ENCODE measurements around the gene BMPER.

DNA sequence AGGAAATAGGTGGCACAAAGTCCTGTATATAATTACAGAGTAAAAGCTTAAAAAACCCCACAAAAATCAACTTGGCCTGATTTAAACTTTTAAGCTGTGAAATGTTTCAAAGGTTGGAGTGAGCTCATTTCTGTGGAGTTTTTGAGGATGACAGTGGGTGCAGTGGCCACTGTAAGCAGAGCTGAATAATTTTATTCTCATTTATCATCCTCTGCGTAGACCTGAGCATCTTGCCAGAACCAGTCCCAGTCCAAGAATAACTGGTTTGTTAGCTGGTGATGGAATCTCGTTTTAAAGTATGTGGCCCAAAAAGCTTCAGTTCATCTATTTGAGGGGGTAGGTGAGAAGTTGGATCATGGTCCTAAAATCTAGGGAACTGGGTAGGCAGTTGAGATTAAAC is 4.4 kb downstream of the BMPER start:
- TF ChIP-seq, protein P1, sequence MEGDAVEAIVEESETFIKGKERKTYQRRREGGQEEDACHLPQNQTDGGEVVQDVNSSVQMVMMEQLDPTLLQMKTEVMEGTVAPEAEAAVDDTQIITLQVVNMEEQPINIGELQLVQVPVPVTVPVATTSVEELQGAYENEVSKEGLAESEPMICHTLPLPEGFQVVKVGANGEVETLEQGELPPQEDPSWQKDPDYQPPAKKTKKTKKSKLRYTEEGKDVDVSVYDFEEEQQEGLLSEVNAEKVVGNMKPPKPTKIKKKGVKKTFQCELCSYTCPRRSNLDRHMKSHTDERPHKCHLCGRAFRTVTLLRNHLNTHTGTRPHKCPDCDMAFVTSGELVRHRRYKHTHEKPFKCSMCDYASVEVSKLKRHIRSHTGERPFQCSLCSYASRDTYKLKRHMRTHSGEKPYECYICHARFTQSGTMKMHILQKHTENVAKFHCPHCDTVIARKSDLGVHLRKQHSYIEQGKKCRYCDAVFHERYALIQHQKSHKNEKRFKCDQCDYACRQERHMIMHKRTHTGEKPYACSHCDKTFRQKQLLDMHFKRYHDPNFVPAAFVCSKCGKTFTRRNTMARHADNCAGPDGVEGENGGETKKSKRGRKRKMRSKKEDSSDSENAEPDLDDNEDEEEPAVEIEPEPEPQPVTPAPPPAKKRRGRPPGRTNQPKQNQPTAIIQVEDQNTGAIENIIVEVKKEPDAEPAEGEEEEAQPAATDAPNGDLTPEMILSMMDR (conservative IDR thresholded peaks at IDR 0.05 in 1 of 2, IDR thresholded peaks at IDR 0.05 in 1 of 2; ENCODE audit: extremely low read depth in 1 of 2, insufficient read depth in 1 of 2, low read depth in 1 of 2, low read length in 2 of 2) = no peak
- no peak for TF ChIP-seq EZH2 (IDR thresholded peaks at IDR 0.05; ENCODE audit: borderline replicate concordance, low read length)

Measured in mammary epithelial cell (primary cell).